ENCODE measurements around the gene DSCAML1.

- TF ChIP-seq CTCF (conservative IDR thresholded peaks at IDR 0.05; ENCODE audit: low read length): no peak
- no peak for TF ChIP-seq EZH2phosphoT487 (IDR thresholded peaks at IDR 0.05; ENCODE audit: borderline replicate concordance, low read depth, low read length)
Observed at GRCh38 chr11:117792992-117793391, 4.0 kb downstream of the DSCAML1 start.

All from OCI-LY7 (cell line).